AG04449 (cell line): ENCODE data around the gene IL19.
A peak's percentile ranks its signal among the peaks of the same experiment; 100 is the strongest.
"Not testable (repeated sequence)": the region's sequence is repeated elsewhere in the genome, so short reads cannot be mapped to it uniquely, and the experiment has no call there.

Source experiments
- CTCF ChIA-PET: fragments of 350-600 bp; formaldehyde crosslinking; extraction: SDS; loops from one replicate; lab custom pipeline; 2021; ENCODE audit warnings: antibody characterized with exemption; lab: Yijun Ruan, JAX
- POLR2A ChIA-PET: fragments of 400-600, 350-600 bp; formaldehyde crosslinking; extraction: SDS; loops from one replicate; lab custom pipeline; 2020; ENCODE audit warnings: antibody characterized with exemption, inconsistent platforms; lab: Yijun Ruan, JAX
- DNase-seq: peaks from one replicate; pipeline ENCODE4 v3.0.0-alpha.2; 2010; ENCODE audit warnings: low read depth, low spot score
- H3K4me3 ChIP-seq: 2 replicates; pipeline ENCODE4 v1.5.1; 2011; ENCODE audit warnings: low read depth, mild to moderate bottlenecking, control low read depth, low read length
- CTCF ChIP-seq: IDR thresholded peaks from one replicate; pipeline ENCODE4 v1.5.1; 2011; ENCODE audit warnings: mild to moderate bottlenecking, moderate library complexity, low read length, control low read depth, inconsistent platforms; ENCODE audit not compliant: insufficient read depth; ENCODE audit errors: missing control alignments

The IL19 gene

GRCh38 chr1:206851341-206852010 lies 80.9 kb downstream of the IL19 start:
- peak; percentile 63 for DNase-seq
- ChIA-PET CTCF (interaction anchor here (1.1 to 1.7 kb wide), 3 partner anchors 10 to 54 kb away, joined by 3 to 4 read pairs (median 3); no protein-coding TSS in a partner anchor), POLR2A (no interaction called here)
- no peak overlapping the region for H3K4me3 ChIP-seq
- no peak for TF ChIP-seq CTCF

GRCh38 chr1:206852662-206853061 lies 82.1 kb downstream of the IL19 start:
- H3K4me3 ChIP-seq, DNase-seq, POLR2A ChIA-PET: not testable (repeated sequence)
- CTCF ChIA-PET, result interaction anchor here (1.0 to 7.4 kb wide), 4 partner anchors 9 to 269 kb away, joined by 3 to 48 read pairs (median 20); partner anchors contain the start of gene IL20

GRCh38 chr1:206853696-206854095 lies 83.1 kb downstream of the IL19 start:
- H3K4me3 ChIP-seq, DNase-seq, POLR2A ChIA-PET: not testable (repeated sequence)
- CTCF ChIA-PET, result interaction anchor here (1.0 to 7.4 kb wide), 4 partner anchors 8 to 270 kb away, joined by 3 to 48 read pairs (median 20); partner anchors contain the start of gene IL20

- POLR2A ChIA-PET, result no interaction called here
- no peak for DNase-seq
- no peak for TF ChIP-seq CTCF
- CTCF ChIA-PET, result interaction anchor here (0.6 to 7.4 kb wide), 5 partner anchors 11 to 57 kb away, joined by 3 to 48 read pairs (median 3); partner anchors contain the start of gene IL20
- no peak overlapping the region for H3K4me3 ChIP-seq
These were observed 84.0 kb downstream of the IL19 start for GRCh38 chr1:206854401-206855129.

GRCh38 chr1:206855859-206856258 lies 85.3 kb downstream of the IL19 start:
- no peak for DNase-seq
- H3K4me3 ChIP-seq, result no peak overlapping the region
- ChIA-PET CTCF (interaction anchor here (1.2 to 7.4 kb wide), 6 partner anchors 8 to 56 kb away, joined by 3 to 48 read pairs (median 4); partner anchors contain the start of gene IL20), POLR2A (no interaction called here)
- no peak for TF ChIP-seq CTCF

- DNase-seq, result no peak
- TF ChIP-seq CTCF, result no peak
- H3K4me3 ChIP-seq, result no peak overlapping the region
- CTCF ChIA-PET, result interaction anchor here (0.9 to 7.4 kb wide), 9 partner anchors 9 to 55 kb away, joined by 3 to 48 read pairs (median 3); partner anchors contain the start of gene IL20
- POLR2A ChIA-PET, result no interaction called here
These were observed 86.3 kb downstream of the IL19 start for GRCh38 chr1:206856674-206857464.
